Measurements from ENCODE around the gene CASKIN2.

Gene CASKIN2

DNA sequence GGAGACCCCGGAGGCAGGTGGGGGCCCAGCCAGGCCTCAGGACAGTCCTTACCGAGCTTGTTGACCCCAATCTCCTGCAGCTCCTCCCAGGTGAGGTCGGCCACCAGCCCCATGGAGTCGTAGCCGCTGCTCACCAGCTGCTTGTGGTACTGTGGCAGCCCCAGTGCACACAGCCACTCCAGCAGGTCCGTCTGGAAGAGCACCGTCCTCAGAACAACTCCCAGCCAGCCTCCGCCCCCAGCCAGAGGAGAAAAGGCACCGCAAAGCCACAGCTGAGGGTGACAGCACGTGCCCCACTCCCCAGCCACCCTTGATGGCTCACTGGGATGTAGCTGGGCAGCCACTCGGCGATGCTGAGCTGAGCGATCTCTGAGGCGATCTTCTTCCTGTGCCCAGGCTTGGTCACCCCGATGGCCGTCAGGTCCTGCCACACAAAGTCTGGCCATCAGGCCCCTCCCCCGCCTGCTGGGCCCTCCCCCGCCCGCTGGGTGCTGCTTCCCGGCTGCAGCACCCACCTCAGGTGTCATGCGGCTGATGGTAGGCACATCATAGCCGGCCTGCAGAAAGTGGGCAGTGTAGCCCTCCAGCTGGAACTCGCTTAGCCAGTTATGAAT lies 11.9 kb downstream of the CASKIN2 start:
- DNase-seq, result no peak

DNA sequence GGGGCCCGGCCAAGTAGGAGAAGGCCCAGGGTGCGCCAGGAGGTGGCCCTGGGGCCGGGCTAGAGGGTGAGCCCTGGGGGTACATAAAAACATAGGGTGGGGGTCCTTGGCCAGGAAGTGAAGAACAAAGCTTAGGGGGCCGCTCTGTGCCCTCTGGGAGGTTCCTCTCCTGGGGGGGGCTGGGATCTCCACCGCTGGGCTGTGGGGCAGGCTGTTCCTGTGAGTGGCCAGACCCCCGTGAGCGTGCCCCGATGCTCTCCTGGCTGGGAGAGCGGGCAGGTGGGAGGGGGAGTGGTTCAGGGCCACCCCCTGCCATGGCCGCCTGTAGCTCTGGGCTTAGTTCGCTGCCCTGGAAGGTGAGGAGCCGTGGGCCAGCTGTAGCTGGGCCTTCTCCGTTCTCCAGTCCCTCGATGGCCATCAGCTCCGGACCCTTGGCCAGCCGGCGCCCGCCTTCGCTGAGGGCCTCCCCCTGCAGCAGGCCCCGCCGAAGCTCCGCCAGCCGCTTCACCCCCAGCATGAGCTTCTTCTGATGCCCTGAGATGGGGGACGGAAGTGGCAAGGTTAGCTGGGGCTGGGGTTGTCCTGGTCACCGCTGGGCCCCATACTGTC lies 12.5 kb downstream of the CASKIN2 start:
- DNase-seq, result no peak

DNA sequence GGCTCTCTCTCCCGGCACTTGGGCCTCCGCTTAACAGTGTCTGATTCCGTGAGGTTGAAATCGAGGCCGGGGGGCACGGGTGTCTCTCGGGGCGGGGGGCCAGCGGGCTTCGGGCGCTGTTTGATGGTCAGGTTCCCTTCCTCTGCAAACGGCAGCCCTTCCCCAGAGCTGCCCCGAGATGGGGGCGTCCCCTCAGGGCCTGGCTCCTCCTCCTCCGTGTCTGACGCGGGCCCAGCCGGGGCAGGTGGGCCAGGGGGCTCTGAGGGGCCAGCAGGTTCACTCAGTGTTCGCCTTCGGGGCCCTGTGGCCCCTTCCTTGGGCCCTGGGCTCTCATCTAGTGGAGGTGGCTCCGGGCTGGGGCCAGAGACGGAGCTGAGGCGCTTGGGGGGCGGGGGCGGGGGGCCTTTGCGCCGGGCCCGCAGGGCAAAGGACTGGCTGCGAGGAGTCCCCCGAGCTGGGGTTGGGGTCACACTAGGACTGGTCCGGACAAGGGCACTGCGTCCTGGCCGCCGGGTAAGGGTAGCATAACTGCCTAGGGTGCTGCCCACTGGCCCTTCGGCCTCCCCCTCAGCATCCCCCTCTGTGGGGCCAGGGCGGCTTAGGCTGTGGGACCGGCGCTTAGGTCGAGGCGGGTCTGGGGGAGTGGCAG lies 13.1 kb downstream of the CASKIN2 start:
- no peak for DNase-seq

DNA sequence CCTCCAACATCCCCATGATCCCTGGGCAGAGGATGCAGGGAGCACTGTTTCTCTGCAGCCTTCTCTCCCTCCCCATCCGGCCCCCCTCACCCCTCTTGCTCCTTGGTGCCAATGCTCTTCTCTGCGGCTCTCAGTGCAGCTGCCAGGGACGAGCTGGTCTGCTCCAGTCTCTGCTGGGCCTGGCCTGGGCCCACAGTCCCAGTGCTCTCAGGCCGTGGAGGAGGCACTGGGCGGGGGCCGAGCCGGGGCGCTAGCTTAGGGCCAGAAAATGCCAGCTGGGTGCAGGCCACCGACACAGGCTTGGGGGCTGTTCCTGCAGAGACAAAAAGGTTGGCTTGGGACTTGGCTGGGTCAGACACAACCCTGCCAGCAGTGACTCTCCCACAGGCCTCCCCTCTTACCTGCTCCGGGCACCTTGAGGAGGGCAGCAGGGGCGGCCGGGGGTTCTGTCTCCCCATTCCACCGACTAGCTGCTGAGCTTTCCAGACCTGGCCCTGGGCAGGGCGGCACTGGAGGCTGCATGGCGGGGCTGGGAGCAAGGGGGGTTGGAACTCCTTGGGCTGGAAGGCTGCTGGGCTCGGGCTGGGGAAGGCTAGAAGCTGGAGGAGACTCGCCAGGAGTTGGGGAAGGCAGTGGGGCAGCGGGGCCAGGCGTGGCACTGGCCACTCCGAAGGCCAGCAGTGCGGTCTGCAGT lies 13.8 kb downstream of the CASKIN2 start:
- DNase-seq, result peak; percentile 77 to 87

DNA sequence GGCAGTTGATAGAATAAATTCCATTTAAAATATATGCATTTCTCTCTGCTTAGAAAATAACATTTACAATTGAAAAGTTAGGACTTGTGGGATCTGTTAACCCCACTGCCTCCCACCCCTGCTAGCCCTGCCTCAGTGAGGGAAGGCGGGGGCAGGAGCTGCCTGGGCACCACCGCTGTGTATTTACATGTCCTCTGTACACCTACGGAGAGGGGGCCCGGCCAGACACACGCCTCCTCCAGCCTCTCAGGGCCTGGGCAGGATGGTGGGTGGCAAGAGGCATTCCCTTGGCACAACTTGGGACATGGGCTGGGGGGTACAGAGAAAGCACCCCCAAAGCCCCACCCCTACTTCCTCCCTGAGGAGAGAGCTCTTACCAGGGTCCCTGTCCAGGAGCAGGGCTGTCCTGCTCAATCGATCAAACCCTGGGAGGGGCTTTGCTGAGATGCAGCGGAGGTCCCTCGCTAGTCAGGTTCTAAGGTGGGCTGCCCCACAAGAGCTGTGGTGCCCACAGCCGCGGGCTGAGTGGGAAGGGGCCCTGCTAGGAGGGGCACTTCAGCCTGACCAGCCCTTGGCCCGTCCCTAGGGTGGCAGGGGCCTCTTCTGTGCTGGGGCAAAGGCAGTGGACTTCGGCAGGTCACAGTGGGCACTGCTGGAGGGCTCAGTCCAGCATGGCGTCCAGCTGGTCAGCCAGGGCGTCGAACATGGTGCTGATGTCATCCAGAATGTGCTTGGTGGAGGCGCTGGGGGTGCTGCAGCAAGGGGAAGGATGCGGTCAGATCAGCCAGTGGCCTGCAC lies 14.7 kb downstream of the CASKIN2 start:
- no peak for DNase-seq

DNA sequence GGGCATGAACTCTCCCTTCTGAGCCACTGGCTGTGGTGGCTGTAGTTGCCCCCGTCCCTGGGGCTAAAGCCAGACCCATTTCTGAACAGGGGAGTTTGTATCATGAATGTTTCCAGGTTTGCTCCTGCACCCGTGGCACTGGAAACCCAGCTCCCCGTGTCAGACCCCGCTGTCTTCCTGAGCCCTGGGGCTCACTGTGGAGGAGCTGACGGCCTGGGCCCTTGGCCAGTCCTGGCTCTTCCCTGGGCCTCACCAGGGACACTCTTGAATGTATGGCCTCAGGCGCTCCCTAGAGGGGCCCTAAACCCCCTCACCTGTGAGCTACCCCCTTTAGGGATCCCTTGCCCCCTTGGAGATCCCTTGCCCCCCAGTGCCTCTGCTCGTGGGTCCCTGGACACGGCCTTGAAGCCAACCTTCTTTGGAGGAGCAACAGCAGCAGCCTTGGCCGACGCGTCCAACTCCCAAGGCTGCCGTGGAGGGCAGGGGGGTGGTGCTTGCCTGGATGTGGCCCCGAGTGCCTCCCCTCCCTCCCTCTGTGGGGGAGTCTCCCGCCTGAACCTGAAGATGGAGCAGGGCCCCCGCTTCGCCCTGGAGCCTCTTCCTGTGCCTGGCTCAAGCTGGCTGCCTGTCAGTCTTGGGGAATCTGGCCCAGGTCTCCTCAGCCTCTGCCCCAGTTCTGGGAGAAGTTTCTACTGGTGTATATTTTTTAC lies 15.9 kb downstream of the CASKIN2 start:
- DNase-seq, result no peak

DNA sequence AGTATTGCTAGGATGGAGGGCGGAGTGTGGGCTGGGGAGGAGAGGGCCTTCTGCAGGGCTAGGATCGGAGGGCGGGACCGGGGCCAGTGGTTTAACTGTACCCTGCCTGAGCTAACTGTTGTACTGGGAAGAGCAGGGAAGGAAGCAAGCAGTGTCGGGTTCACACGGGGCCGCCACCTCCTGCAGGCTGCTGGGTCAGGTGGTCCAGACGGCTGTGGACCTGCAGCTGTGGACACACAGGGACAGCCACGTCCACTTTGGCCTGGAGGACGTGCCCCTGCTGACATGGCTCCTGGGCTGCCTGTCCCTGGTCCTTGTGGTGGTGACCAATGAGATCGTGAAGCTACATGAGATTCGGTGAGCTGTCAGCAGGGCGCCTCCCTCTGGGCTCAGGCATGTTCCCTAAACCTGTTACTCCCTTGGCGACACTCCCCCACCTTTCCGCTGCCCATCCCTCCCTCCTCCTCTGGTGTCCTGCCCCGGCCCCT lies 16.6 kb downstream of the CASKIN2 start:
- no peak for DNase-seq

DNA sequence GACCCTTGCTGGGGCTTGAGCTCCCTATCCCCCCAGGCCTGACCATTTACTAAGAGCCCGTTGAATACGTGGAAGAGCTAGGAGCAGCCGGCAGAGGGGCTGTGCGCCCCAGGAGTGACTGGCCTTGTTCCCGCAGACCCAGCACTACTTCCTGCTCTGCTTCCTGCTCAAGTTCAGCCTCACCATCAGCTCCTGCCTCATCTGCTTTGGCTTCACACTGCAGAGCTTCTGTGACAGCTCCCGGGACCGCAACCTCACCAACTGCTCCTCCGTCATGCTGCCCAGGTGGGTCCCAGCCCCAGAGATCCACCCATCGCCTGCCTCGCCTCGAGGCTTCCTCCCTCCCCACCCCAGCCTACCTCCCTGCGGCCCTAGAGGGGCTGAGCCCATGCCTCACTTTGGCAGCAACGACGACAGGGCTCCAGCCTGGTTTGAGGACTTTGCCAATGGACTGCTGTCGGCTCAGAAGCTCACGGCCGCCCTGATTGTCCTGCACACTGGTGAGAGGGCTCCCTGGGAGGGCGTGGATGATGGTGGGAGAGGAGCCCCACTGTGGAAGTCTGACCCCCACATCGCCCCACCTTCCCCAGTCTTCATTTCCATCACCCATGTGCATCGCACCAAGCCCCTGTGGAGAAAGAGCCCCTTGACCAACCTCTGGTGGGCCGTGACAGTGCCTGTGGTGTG lies 17.2 kb downstream of the CASKIN2 start:
- DNase-seq, result no peak

DNA sequence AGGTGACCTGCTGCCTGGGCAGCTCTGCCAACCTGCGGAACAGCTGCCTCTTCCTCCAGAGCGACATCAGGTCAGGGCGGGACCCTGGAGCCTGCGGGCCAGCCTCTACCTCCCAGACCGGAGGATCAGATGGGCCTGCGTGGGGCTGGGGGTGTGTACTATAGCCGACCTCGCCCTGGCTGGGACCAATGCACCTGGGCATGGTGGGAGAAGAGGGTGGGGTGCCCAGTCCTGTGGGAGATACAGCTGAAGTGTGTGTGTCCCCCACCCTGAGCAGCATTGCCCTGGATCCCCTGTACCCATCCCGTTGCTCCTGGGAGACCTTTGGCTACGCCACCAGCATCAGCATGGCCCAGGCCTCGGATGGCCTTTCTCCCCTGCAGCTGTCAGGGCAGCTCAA lies 19.3 kb downstream of the CASKIN2 start:
- no peak for DNase-seq

DNA sequence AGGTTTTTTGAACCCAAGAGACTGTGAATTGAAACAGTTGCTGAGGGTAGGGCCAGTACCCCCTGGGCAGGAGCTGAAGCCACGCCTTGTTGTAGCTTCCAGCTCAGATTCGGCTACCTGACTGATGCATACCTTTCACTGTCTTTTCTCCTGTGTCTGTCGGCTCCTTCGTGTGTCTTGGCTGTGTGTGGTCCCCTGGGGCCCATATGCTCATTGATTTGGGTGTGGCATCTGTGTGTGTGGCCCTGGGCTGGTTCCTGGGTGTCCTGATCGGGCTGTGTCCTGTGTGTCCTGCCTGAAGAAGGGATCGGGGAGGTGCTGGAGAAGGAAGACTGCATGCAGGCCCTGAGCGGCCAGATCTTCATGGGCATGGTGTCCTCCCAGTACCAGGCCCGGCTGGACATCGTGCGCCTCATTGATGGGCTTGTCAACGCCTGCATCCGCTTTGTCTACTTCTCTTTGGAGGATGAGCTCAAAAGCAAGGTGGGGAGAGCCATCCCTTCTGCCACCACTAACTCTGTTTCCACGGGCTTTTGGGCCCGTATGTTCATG lies 20.9 kb downstream of the CASKIN2 start:
- no peak for DNase-seq

DNA sequence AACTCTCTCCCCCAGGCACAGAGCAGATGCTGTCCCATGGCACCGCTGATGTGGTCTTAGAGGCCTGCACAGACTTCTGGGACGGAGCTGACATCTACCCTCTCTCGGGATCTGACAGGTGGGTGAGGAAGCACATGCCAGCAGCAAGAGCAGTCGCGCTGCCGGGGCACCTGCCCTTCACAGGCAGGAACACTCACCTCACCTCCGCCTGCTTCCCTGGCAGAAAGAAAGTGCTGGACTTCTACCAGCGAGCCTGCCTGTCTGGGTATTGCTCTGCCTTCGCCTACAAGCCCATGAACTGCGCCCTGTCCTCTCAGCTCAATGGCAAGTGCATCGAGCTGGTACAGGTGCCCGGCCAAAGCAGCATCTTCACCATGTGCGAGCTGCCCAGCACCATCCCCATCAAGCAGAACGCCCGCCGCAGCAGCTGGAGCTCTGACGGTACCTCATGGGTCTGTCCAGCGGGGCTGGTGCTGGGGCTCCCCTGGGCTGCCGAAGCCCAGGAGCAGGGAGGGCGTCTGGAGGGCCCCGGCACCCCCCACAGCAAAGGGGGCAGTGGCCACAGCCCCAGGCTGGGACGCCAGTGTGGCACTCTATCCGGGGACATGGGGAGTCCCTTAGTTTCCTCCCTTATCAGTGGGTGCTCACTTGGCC lies 21.7 kb downstream of the CASKIN2 start:
- DNase-seq, result no peak

DNA sequence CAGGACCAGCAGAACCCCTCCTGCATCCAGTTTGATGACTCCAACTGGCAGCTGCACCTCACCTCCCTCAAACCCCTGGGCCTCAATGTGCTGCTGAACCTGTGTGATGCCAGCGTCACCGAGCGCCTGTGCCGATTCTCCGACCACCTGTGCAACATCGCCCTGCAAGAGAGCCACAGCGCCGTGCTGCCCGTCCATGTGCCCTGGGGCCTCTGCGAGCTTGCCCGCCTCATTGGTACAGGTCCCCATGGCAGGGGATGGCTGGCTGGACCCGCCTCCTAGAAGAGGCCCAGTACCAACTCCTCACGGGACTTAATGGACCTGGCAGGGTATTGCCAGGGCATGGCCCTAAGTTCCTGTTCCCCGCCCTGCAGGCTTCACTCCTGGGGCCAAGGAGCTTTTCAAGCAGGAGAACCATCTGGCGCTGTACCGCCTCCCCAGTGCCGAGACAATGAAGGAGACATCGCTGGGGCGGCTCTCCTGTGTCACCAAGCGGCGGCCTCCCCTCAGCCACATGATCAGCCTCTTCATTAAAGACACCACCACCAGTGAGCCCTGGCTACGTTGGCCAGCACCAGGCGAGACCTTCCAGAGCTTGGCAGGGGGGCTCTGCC lies 22.7 kb downstream of the CASKIN2 start:
- no peak for DNase-seq

DNA sequence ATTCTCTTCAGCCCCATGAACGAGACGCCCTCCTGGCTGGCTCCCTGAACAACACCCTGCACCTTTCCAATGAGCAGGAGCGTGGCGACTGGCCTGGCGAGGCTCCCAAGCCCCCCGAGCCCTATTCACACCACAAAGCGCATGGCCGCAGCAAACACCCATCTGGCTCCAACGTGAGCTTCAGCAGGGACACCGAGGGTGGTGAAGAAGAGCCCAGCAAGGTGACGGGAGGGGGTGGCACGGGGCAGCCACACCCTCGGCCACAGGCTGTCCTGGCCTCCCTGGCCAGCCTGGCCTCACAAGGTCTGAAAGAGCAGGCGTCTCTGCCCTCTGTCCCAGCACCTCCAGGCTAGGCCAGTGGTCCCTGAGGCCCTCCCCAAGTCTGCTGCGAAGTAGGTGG lies 23.7 kb downstream of the CASKIN2 start:
- no peak for DNase-seq

DNA sequence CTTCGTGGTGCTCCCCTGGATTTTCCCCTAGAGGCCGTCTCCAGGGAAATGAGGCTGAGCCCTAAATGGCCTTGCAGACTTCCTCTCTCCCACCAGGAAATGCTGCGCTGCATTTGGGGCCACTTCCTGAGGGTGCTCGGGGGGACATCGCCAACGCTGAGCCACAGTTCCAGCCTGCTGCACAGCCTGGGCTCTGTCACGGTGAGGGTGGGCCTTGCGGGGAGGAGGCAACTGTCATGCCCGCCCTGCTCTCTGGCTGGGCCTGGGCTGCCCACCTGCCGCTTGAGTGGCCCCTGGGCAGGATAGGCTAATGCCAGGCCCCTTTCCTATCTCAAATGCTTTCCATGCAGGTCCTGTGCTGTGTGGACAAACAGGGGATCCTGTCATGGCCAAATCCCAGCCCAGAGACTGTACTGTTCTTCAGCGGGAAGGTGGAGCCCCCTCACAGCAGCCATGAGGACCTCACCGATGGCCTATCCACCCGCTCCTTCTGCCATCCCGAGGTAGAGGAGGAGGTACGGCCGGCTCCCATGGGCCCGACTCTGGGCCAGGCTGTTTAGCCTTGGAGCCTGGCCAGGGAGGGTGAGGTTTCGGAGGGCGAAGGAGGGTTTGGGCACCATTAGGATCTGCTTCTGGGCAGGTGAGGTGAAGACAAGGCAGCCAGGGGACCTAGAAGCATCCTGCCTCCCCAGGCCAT lies 24.2 kb downstream of the CASKIN2 start:
- no peak for DNase-seq

DNA sequence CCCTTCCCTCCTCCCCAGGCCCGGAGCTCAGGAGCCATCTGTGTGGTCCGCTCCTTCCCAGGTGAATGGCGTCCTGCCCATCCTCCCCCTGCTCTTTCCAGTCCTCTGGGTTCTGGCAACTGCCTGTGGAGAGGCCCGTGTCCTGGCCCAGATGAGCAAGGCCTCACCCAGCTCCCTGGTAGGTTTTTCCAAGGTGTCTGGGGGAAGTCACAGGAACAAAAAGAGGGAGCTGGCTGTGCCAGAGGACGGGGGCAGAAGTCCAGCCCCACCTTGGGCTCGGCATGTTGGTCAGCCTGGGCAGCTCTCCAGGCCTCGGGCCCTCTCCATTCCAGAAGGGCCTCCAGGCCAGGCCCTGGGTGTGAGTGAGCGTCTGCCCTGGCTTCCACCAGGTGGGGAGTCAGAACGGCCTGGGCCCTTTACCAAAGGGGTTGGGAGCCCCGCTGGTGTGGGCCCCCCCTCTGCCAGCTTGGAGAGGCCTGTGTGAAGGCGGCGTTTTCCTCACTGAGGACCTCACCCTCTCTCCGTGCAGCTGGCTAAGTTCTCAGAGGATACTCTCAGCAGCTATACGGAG lies 25.1 kb downstream of the CASKIN2 start:
- DNase-seq, result no peak

DNA sequence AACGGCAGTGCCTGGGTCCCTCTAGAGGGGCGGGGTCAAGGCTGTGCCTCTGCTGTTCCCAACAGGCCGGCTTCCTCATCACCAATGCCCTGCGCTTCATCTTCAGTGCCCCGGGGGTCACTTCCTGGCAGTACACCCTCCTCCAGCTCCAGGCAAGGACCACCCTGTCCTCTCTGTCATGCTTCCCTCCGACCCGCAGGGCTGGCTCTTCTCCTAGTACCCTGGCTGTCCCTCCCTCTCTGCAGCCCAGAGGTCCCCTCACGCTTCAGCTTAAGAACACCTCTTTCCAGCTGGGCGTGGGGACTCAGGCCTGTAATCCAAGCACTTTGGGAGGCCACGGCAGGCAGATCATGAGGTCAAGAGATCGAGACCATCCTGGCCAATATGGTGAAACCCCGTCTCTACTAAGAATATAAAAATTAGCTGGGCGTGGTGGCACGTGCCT lies 25.8 kb downstream of the CASKIN2 start:
- no peak for DNase-seq

DNA sequence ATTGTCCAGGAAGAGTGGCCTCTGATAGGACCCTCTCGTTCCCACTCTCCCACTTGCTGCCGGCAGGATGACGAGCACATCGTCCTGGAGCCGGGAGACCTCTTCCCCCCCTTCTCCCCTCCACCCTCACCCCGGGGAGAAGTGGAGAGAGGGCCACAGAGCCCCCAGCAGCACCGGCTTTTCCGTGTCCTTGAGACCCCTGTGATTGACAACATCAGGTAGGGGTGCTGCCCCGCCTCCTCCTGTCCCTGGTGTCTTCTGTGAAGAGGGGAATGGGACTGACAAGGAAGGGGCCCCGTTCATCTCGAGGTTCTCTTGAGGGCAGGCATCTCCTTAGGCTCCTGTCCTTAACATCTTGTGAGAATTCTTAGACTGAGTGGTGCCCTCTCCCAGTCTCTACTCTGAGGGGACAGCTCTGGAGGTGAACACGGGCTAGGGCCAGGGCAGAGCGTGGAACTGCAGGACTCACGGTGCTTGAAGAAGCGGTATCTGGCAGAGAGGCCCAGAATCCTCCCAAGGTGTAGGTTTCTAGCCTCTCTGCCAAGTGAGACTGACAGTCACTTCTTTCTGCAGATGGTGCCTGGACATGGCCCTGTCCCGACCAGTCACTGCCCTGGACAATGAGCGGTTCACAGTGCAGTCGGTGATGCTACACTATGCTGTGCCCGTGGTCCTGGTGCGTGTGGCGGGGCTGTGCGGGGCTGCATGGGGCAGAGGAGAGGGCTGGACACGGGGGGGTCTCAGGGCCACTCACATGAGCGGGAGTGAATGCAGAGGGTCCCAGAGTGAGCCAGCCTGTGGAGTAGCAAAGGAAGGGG lies 26.4 kb downstream of the CASKIN2 start:
- DNase-seq, result no peak
